Measurements from ENCODE around the gene GMCL2. TPM values are rescaled to one million over a fixed set of nuclear protein-coding genes. Genes with fewer than 3 reads are reported as not detected.

GMCL2 gene
- total RNA-seq, 1 experiment from 2014 or later = not detected

DNA sequence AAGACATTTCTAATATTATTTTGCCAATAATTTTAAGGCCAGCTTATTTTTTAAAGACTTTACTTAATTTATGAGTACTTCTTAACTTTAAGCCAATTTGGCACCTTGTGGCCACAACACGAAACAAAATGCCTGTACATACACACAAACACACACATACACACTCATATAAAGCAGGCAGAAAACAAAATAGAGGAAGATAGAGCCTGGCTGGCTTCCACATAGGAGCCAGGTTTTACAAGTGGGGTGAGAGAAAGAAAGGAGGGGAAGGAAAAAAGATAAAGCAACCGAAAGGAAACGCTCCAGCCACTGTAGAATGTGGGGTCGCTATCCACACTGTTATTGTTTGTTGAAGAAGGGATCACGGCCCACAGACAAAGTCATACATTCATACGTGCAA lies 10.4 kb downstream of the GMCL2 start:
- Histone ChIP-seq H3K4me2 (ENCODE audit: low read length) (no peak overlapping the region), H3K27ac (ENCODE audit: low read depth, low read length) (no peak overlapping the region), H3K9me2 (ENCODE audit: insufficient read depth) (no peaks in the 10 kb centered on the region), H4K20me1 (ENCODE audit: insufficient read depth) (no peaks in the 10 kb centered on the region), H3K36me3 (ENCODE audit: control insufficient read depth in 1 of 2, insufficient read depth in 2 of 2, low read length in 2 of 2) (no peaks in the 10 kb centered on the region), H3K79me2 (ENCODE audit: insufficient read depth, low read length) (no peaks in the 10 kb centered on the region), H2AFZ (ENCODE audit: low read depth, low read length, poor library complexity, severe bottlenecking) (no peak overlapping the region), H3K4me3 (replicated peaks in 1 of 2; ENCODE audit: low read depth in 1 of 2, low read length in 2 of 2) (no peak overlapping the region), H3K9me3 (ENCODE audit: control insufficient read depth in 1 of 2, insufficient read depth in 1 of 2, low read depth in 1 of 2, low read length in 2 of 2) (no peaks in the 10 kb centered on the region), H3K4me1 (ENCODE audit: control insufficient read depth in 1 of 2, insufficient read depth in 2 of 2, low read length in 2 of 2) (no peaks in the 10 kb centered on the region), H3K27me3 (ENCODE audit: insufficient read depth, low read length) (no peaks in the 10 kb centered on the region), H3K9ac (ENCODE audit: low read length) (no peak overlapping the region)
- no peak for TF ChIP-seq CBX3 (IDR thresholded peaks at IDR 0.05; ENCODE audit: low read depth)
- TF ChIP-seq EZH2 (IDR thresholded peaks at IDR 0.05) = no peak
- no peak for TF ChIP-seq ELF1 (IDR thresholded peaks at IDR 0.05; ENCODE audit: borderline replicate concordance, low read depth)
- no peak for TF ChIP-seq ZFX (IDR thresholded peaks at IDR 0.05)
- TF ChIP-seq, protein P1, sequence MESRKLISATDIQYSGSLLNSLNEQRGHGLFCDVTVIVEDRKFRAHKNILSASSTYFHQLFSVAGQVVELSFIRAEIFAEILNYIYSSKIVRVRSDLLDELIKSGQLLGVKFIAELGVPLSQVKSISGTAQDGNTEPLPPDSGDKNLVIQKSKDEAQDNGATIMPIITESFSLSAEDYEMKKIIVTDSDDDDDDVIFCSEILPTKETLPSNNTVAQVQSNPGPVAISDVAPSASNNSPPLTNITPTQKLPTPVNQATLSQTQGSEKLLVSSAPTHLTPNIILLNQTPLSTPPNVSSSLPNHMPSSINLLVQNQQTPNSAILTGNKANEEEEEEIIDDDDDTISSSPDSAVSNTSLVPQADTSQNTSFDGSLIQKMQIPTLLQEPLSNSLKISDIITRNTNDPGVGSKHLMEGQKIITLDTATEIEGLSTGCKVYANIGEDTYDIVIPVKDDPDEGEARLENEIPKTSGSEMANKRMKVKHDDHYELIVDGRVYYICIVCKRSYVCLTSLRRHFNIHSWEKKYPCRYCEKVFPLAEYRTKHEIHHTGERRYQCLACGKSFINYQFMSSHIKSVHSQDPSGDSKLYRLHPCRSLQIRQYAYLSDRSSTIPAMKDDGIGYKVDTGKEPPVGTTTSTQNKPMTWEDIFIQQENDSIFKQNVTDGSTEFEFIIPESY (IDR thresholded peaks at IDR 0.05; ENCODE audit: extremely low read depth, insufficient replicate concordance, low read length) = no peak
- no peak for ATAC-seq
- intact Hi-C loops (cut with micrococcal nuclease) = no loop called here
- no TSS peak for BruUV-seq (replicated peaks)
- DNase-seq (ENCODE audit: low read depth, low spot score) = no peak
- RAD21 ChIA-PET (ENCODE audit: low non-redundant PET in 1 of 2, low total read pairs in 2 of 2, uncharacterized antibody in 2 of 2, unreplicated experiment in 2 of 2) = no interaction called here
- CTCF ChIA-PET = no interaction called here
- POLR2A ChIA-PET = no interaction called here

DNA sequence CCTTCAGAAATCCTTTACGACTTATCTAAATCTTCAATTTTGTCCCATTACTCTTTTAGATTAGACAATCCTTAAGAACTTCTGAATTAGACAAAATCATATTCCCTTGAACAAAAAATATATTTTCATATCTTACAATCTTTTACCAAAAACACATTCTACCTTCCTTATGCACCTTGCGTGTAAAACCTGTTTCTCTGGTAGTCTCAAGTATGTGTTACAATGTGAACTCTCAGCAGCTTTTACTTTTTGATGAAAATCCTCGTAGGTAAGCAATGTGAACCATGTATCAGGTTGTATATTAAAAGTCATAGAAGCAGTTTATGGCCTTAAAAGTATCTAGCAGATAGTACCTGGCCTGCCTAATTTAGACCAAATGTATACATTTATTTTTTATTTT lies 12.7 kb downstream of the GMCL2 start:
- ATAC-seq (no peak), DNase-seq (ENCODE audit: low read depth, low spot score) (no peak)
- Histone ChIP-seq H3K79me2 (ENCODE audit: insufficient read depth, low read length) (no peaks in the 10 kb centered on the region), H3K4me3 (replicated peaks in 1 of 2; ENCODE audit: low read depth in 1 of 2, low read length in 2 of 2) (no peak overlapping the region), H3K9me3 (ENCODE audit: control insufficient read depth in 1 of 2, insufficient read depth in 1 of 2, low read depth in 1 of 2, low read length in 2 of 2) (no peaks in the 10 kb centered on the region), H3K9ac (ENCODE audit: low read length) (no peak overlapping the region), H3K4me1 (ENCODE audit: control insufficient read depth in 1 of 2, insufficient read depth in 2 of 2, low read length in 2 of 2) (no peaks in the 10 kb centered on the region), H3K27ac (ENCODE audit: low read depth, low read length) (no peak overlapping the region), H3K9me2 (ENCODE audit: insufficient read depth) (no peaks in the 10 kb centered on the region), H3K36me3 (ENCODE audit: control insufficient read depth in 1 of 2, insufficient read depth in 2 of 2, low read length in 2 of 2) (no peaks in the 10 kb centered on the region), H3K27me3 (ENCODE audit: insufficient read depth, low read length) (no peaks in the 10 kb centered on the region), H2AFZ (ENCODE audit: low read depth, low read length, poor library complexity, severe bottlenecking) (no peak overlapping the region), H4K20me1 (ENCODE audit: insufficient read depth) (no peaks in the 10 kb centered on the region), H3K4me2 (ENCODE audit: low read length) (no peak overlapping the region)
- intact Hi-C loops (cut with micrococcal nuclease) = no loop called here
- ChIA-PET CTCF (interaction anchor here (0.5 kb wide), 1 partner anchor 46 kb away, joined by 3 read pairs; no protein-coding TSS in a partner anchor), POLR2A (interaction anchor here (1.1 kb wide), 1 partner anchor 30 kb away, joined by 5 read pairs; the partner anchor contains the start of gene HNRNPAB), RAD21 (ENCODE audit: low non-redundant PET in 1 of 2, low total read pairs in 2 of 2, uncharacterized antibody in 2 of 2, unreplicated experiment in 2 of 2) (no interaction called here)
- BruUV-seq (replicated peaks) = no TSS peak
- no peak for TF ChIP-seq EZH2phosphoT487 (IDR thresholded peaks at IDR 0.05; ENCODE audit: borderline replicate concordance)
- TF ChIP-seq, protein P1 (IDR thresholded peaks at IDR 0.05; ENCODE audit: extremely low read depth, insufficient replicate concordance, low read length) = no peak
- TF ChIP-seq ELF1 (IDR thresholded peaks at IDR 0.05; ENCODE audit: borderline replicate concordance, low read depth) = no peak
- no peak for TF ChIP-seq CBX3 (IDR thresholded peaks at IDR 0.05; ENCODE audit: low read depth)
- no peak for TF ChIP-seq ZNF274 (IDR thresholded peaks at IDR 0.05; ENCODE audit: low read depth, low read length)
- TF ChIP-seq, protein P2, sequence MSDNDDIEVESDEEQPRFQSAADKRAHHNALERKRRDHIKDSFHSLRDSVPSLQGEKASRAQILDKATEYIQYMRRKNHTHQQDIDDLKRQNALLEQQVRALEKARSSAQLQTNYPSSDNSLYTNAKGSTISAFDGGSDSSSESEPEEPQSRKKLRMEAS (IDR thresholded peaks at IDR 0.05) = no peak
- TF ChIP-seq POLR2A (IDR thresholded peaks at IDR 0.05; ENCODE audit: borderline replicate concordance, extremely low read depth, insufficient read depth, insufficient read length) = no peak
- no peak for TF ChIP-seq CEBPB (IDR thresholded peaks at IDR 0.05; ENCODE audit: low read depth)
- TF ChIP-seq, protein P3, sequence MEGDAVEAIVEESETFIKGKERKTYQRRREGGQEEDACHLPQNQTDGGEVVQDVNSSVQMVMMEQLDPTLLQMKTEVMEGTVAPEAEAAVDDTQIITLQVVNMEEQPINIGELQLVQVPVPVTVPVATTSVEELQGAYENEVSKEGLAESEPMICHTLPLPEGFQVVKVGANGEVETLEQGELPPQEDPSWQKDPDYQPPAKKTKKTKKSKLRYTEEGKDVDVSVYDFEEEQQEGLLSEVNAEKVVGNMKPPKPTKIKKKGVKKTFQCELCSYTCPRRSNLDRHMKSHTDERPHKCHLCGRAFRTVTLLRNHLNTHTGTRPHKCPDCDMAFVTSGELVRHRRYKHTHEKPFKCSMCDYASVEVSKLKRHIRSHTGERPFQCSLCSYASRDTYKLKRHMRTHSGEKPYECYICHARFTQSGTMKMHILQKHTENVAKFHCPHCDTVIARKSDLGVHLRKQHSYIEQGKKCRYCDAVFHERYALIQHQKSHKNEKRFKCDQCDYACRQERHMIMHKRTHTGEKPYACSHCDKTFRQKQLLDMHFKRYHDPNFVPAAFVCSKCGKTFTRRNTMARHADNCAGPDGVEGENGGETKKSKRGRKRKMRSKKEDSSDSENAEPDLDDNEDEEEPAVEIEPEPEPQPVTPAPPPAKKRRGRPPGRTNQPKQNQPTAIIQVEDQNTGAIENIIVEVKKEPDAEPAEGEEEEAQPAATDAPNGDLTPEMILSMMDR (IDR thresholded peaks at IDR 0.05 in 2 of 3, conservative IDR thresholded peaks at IDR 0.05 in 1 of 3; ENCODE audit: borderline replicate concordance in 1 of 3, insufficient read depth in 1 of 3, low read depth in 2 of 3, low read length in 2 of 3) = no peak
- no peak for TF ChIP-seq SP1 (IDR thresholded peaks at IDR 0.05; ENCODE audit: low read depth)
- TF ChIP-seq EZH2 (IDR thresholded peaks at IDR 0.05) = no peak
- no peak for TF ChIP-seq TCF7L2 (IDR thresholded peaks at IDR 0.05; ENCODE audit: borderline replicate concordance, extremely low read depth, insufficient read depth, insufficient read length)
- TF ChIP-seq POLR2AphosphoS5 (IDR thresholded peaks at IDR 0.05; ENCODE audit: low read depth, low read length) = no peak
